ENCODE results near the gene PI16.
"Not testable (repeated sequence)": the region's sequence is repeated elsewhere in the genome, so short reads cannot be mapped to it uniquely, and the experiment has no call there.

PI16 gene

DNA sequence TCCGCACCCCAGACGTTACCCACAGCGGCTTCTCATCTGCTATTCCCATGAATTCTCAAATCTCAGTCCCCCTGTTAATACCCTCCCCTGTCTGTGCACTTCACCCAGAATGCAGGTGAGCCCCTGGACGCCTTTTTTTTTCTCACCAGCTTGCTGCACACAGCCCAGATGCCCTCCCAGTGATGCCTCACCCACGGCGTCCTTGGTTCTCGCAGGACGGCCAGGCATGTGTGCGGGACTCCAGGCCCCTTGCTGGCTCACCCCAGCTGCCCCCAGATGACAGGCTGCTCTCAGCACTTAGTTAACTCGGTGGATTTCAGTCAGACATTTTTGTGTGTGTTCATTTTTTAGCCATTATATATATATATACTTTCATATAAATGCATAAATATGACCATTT, 25.4 kb upstream of the PI16 start:
- DNase-seq, result no peak

GRCh38 chr6:36929607-36930006, 24.9 kb upstream of the PI16 start:
- DNase-seq, result peak; percentile 18

GRCh38 chr6:36930483-36930882, 24.1 kb upstream of the PI16 start:
- DNase-seq, result no peak

GRCh38 chr6:36933102-36933501, 21.4 kb upstream of the PI16 start:
- peak; percentile 55 for DNase-seq

DNA sequence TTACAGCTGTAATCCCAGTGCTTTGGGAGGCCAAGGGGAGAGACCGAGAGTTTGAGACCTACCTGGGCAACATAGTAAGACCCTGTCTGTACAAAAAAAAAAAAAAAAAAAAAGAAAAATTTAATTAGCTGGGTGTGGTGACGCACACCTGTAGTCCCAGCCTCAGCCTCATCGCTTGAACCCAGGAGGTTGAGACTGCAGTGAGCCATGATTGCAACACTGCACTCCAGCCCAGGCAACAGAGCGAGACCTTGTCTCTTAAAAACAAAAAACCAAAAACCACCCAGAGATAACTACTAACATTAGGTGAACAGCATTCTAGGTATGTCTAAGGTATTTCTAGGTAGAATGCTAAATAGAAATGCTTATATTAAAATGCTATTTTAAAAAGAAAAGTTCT, 21.0 kb upstream of the PI16 start:
- no peak for DNase-seq

GRCh38 chr6:36934901-36935300, 19.6 kb upstream of the PI16 start:
- DNase-seq, result no peak

GRCh38 chr6:36936824-36937223, 17.7 kb upstream of the PI16 start:
- DNase-seq, result no peak

- DNase-seq, result no peak
Measured at GRCh38 chr6:36937896-36938295, 16.6 kb upstream of the PI16 start.

DNA sequence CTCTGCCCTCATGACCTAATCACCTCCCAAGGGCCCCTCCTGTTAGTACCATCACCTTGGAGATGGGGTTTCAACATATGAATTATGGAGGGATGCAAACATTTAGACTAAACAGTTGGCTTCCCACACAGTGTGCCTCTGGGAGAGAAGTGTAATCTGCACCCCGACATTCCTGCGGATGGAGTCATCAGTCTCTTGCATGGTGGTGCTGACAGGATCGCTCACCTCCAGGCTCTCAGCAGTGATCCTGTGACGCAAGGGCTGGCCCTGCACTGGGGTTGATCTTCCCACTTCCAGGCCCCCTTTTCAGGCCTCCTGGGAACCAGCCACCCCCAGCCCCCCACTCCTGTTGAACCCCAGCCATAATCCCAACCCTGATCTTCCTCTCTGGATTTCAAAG, 16.0 kb upstream of the PI16 start:
- DNase-seq, result no peak

DNA sequence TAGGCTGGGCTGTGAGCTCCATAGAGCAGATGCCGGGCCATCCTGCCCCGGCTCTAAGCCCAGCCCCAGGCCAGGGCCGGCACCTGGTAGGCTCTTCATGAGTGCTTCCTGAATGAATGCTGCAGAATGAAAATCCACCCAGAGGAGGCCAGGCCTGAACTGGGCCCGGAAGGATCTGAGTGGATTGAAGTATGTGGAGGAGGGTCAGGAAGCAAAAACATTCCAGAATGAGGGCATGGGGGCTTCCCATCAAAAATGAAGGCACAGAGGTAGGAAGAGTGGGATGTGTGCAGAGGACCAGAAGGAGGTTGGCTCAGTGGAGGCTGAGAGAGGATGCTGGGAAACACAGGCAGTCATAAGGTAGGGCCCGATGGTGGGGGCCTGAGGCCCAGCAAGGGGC, 15.5 kb upstream of the PI16 start:
- not testable (repeated sequence) for DNase-seq

DNA sequence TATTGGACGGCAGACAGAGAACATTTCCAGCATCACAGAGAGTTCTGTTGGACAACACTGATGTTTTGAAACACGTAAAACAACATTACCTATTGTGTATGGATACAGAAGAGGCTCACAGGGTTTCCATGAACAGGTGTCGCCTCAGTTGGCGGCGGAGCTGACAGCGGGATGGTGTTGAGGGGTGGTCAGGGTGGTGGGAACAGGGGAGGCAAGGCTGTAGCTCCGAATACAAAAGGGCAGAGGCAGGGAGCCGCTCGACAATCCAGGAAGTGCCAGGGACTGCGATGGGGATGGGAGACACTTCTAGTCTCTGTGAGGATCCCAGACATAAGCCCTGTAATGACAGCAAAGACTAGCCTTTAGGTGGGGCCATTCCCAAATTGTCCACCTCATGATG, 14.5 kb upstream of the PI16 start:
- DNase-seq, result no peak

DNA sequence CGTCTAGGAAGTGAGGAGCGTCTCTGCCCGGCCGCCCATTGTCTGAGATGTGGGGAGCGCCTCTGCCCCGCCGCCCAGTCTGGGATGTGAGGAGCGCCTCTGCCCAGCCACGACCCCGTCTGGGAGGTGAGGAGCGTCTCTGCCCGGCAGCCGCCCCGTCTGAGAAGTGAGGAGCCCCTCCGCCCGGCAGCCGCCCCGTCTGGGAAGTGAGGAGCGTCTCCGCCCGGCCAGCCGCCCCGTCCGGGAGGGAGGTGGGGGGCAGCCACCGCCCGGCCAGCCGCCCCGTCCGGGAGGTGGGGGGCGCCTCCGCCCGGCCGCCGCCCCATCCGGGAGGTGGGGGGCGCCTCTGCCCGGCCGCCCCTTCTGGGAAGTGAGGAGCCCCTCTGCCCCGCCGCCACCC, 13.0 kb upstream of the PI16 start:
- not testable (repeated sequence) for DNase-seq

DNA sequence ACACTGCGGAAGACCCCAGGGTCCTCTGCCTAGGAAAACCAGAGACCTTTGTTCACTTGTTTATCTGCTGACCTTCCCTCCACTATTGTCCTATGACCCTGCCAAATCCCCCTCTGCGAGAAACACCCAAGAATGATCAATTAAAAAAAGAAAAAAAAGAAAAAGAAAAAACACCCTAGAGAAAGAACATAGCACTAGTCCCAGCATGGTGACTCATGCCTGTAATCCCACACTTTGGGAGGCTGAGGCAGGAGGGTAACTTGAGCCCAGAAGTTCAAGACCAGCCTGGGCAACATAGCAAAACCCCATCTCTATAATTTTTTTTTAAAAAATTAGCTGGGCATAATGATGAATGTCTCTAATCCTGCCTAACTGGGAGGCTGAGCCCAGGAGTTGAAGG, 12.2 kb upstream of the PI16 start:
- not testable (repeated sequence) for DNase-seq

DNA sequence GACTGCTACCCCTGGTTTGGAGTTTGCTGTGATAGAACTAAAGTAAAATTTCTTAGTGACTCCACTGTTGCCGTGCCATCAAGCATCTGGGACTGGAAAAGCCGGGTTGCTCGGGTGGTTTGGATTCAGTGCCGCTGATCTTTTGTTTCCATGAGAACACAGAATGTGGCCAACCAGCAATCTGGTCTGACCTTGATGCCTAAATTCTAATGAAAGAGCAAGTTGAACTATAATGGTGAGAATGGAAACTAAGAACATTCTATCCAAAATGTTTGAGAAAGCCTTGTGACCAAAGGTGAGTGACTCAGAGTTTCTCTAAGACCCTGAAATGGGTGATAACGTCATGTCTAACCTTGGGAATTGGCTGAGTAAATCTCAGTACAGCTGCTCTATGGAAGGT, 9.9 kb upstream of the PI16 start:
- no peak for DNase-seq

- DNase-seq, result no peak
Measured at GRCh38 chr6:36945301-36945700, 9.2 kb upstream of the PI16 start.

- DNase-seq, result no peak
Measured at GRCh38 chr6:36946526-36946925, 8.0 kb upstream of the PI16 start.

DNA sequence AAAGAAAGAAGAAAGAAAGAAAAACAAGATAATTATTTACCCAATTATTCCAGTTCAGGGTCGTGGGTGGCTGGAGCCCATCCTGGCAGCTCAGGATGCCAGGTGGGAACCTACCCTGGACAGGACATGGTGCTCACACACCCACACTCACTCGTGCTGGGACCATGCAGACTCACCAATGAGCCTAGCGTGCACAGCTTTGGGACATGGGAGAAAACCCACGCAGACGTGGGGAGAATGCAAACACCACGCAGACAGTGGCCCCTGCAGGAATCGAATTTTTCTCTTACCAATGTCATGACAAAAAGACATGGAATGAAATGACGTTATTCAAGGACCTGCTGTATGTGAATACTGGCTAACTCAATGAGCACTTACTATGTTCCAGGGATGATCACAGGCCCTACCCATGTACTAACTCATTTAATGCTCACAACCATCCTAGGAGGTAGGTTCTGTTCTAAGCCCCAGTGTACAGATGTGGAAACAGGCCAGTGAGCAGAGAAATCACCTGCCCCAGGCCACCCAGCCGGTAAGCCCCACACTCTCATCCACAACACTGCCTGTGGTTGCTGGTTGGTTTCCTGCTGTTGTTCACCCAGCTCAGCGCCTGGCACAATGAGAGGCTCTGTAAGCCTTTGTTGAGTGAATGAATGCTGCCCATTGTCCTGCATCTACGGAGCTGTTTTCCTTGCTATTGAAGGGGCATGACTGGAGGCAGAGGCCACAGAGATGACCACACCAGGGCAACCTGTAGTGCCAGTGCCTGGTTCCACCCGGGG, 6.8 kb upstream of the PI16 start:
- DNase-seq, result no peak

DNA sequence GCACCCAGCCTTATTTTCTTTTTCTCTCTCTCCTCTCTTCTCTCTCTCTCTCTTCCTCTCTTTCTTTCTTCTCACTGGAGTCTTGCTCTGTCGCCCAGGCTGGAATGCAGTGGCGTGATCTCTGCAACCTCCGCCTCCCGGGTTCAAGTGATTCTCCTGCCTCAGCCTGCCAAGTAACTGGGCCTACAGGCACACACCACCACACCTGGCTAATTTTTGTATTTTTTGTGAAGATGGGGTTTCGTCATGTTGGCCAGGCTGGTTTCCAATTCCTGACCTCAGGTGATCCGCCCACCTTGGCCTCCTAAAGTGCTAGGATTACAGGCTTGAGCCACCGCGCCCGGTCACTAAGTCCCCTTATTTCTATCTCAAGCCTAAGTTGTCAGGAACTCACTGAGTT, 5.5 kb upstream of the PI16 start:
- not testable (repeated sequence) for DNase-seq

GRCh38 chr6:36949636-36950035, 4.9 kb upstream of the PI16 start:
- no peak for DNase-seq

GRCh38 chr6:36953931-36954261, 642 bp upstream of the PI16 start:
- DNase-seq, result no peak

GRCh38 chr6:36955136-36955535, 598 bp downstream of the PI16 start:
- no peak for DNase-seq

DNA sequence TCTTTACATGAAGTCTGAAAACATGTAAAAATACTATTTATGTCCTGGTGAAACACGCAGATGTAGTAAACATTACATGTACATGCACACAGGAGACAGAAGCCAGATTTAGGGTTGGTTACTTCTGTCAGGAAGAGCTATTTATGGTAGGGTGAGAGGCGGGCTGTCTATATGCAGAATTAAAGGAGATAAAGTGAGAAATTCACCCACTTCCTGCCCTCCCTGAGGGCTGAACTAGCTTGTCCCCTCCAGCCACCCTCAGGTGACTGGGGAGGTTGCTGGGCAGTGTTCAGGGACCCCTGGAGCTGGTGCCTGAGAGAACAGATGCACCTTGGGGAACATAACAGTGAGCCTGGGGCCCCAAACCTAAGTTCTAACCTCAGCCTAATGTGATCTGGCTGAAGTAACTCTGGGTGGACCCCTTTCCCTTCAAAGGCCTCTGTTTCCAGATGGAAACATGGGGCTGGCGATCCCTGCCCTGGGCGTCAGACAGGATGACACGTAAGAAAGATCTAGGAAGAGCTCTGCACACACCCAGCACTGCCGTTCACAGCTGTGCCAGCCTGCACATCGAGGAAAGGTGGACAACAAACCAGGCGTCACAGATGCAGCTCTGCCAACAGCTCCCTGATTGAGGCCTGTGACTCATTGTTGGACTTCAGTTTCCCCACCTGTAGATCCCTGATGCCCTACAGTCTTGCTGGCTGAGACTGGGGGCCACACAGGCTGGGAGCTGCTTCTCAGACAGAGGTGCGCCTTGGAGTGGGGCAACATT, 1.3 kb downstream of the PI16 start:
- no peak for DNase-seq

DNA sequence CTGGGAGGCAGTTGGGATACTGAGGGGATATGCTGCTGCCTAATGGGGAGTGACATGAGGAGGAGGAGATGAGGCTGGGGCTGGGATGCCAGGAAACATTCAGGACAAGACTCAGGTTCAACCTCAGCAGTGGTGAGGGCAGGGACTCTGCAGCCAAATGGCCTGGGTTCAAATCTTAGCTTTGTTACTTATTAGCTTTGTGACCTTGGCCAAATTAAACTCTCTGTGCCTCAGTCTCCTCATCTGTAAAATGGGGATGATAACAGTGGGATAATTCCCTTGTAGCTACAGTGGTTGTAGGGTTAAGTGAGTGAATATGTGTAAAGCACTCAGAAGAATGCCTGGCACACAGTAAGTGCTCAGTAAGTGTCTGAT, 1.9 kb downstream of the PI16 start:
- DNase-seq, result no peak

DNA sequence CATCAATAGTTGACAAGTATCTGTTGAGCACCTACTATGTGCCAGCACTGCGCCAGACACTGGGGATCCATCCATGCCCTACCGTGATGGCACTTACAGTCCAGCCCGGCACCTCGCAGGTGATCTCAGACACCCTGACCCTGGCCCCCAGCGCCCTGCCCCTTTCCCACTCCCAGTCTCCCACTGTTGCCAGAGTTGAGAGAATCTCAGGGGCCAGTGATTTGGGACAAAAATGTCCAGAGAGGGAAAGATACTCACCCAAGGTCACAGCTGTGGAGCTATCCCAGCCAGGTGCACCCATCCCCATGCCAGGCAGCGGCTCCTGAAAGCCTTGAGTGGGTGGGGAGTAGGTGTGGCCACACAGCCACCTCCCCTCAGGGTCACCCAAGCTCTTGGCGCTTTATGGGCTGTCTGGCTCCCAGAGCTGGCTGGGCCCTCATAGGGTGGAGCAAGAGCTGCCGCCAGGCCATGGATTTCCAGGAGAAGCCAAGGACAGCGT, 3.3 kb downstream of the PI16 start:
- no peak for DNase-seq

Data from eye (tissue), 1 donor.